ENCODE measurements around the gene BLTP3A.

DNA sequence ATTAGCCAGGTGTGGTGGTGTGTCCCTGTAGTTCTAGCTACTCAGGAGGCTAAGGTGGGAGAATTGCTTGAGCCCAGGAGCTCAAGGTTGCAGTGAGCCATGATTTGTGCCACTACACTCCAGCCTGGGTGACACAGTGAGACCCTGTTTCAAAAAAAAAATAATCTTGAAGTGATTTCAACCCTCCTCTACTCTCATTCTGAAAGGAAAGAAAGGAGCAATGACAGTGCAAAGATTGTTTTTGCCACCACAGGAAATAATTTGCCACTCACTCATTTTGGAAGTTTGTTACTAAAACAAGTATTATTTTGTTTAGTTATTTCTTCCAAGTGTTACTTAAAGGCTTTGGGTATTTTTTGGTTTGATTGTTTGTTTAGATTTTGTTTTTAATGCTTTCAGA lies 45.6 kb downstream of the BLTP3A start:
- no peak for TF ChIP-seq POLR2AphosphoS5 (IDR thresholded peaks at IDR 0.05; ENCODE audit: low read depth, low read length)
- TF ChIP-seq, protein P1, sequence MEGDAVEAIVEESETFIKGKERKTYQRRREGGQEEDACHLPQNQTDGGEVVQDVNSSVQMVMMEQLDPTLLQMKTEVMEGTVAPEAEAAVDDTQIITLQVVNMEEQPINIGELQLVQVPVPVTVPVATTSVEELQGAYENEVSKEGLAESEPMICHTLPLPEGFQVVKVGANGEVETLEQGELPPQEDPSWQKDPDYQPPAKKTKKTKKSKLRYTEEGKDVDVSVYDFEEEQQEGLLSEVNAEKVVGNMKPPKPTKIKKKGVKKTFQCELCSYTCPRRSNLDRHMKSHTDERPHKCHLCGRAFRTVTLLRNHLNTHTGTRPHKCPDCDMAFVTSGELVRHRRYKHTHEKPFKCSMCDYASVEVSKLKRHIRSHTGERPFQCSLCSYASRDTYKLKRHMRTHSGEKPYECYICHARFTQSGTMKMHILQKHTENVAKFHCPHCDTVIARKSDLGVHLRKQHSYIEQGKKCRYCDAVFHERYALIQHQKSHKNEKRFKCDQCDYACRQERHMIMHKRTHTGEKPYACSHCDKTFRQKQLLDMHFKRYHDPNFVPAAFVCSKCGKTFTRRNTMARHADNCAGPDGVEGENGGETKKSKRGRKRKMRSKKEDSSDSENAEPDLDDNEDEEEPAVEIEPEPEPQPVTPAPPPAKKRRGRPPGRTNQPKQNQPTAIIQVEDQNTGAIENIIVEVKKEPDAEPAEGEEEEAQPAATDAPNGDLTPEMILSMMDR (CRISPR knock-in tag; IDR thresholded peaks at IDR 0.05), result no peak

Measured in HepG2 (cell line).